Daoy (cell line): Measurements from ENCODE around the gene MT1M. TPM values are rescaled to one million over a fixed set of nuclear protein-coding genes. Genes with fewer than 3 reads are reported as not detected.
"Not testable (repeated sequence)": the region's sequence is repeated elsewhere in the genome, so short reads cannot be mapped to it uniquely, and the experiment has no call there.

Experiments
- DNase-seq: peaks from one replicate; pipeline ENCODE4 v3.0.0-alpha.2; 2015; ENCODE audit warnings: low read depth
- total RNA-seq: library from RNA; depleted of rRNA; stranded (reverse); fragments of >200 nt; shearing (Covaris generic); gene quantifications from 2 replicates; pipeline ENCODE4 v1.2.3, GENCODE V29; 2014; rRNA removed

The MT1M gene
- 0.74 and 7.4 TPM in 2 replicates for total RNA-seq

DNA sequence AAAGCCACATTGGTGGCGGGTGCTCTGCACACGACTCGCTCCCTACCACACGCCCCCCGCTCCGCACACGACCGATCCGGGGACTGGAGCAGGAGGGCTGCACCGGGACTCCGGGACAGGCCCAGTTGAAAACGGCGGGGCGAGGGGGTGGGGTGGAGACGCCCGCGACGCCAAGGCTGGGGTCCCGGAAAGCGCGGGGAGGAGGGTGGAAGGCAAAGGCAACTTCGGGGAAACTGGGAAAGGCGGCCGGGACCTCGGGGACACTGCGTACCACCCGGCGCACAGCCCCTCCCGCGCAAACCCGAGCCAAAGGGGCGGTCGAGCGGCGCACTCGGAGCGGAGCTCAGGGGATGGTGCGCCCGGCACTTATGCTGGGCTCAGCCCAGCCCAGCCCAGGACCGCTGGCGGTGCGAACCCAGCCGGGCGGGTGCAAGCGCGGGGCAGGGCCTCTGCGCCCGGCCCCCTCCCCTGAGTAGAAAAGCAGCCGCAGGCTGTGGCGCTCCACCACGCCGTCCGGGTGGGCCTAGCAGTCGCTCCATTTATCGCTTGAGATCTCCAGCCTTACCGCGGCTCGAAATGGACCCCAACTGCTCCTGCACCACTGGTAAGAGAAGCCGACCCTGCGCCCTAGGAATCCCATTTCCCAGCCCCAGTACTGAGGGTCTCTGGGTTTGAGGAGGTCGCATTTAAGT, at the start of gene MT1M:
MT1M (plus strand) TSS at position 504 of the 692 bp plus-strand sequence; CDS start at position 577, 73 bp downstream.
- no peak for DNase-seq

DNA sequence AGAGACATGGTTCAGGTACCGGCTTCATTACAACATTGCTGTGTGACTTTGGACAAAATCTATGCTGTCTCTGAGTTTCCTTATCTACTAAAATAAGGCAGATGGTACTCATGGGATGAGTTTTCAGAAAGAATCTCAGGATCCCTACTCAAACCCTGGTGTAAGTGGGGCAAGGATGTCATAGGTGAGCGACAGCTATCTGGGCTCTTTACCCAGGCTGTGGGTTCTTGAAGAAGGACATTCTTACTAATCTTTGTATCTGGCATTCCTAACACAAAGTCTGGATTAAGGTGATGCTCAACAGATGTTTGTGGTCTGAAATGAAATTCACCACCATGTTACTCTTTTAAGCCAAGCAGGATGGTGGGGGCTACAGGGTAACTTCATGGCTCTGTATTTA, 49.5 kb upstream of the MT1M start:
- DNase-seq: not testable (repeated sequence)

DNA sequence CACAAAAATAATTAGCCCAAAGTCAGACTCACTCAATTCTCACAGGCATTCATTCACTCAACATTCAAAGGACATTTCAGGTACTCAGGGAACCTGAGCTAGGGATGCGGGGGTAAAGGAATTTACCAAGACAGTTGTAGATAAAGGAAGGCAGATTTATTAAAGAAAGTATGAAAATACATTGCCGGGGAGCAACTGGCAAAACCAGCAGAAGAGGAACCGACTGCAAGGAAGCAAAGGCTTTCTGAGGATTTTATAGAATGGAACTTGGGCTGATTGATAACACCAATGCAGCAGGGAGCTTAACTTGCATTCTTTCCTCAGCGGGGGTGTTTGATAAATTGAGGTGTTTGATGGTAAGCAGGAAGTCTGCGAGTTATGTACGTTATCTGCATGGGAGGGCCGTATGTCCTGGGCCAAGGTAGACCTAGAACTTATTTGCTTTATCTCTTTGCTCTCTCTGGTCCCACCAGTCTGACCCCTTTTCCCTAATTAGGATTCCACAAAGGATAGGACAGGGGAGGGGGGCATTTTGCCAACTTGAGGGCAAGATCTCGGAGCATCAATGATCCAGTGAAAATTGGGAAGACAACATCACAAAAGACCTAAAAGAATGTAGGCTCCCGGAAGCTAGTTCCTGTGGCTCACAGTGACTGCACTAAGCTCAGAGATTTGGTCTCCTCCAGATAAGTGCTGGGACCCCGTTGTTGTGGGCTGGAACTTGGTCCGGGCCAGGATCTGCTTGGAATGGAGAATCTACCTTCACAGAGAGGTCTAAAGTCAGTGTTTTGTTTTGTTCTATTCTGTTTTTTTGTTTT, 48.9 kb upstream of the MT1M start:
- DNase-seq: no peak

DNA sequence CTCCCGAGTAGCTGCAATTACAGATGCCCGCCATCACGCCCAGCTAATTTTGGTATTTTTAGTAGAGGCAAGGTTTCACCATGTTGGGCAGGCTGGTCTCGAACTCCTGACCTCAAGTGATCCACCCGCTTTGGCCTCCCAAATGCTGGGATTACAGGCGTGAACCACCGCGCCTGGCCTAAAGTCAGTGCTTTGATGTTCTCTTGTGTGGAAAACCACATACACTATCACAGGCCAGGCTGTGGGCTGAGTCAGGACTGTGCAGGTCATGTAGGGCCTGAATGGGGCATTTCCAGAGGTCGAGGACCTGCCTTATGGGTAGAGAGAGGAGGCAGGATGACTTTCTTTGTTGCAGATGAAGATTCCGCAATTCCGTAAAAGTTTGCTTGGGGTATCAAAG, 48.2 kb upstream of the MT1M start:
- no peak for DNase-seq

DNA sequence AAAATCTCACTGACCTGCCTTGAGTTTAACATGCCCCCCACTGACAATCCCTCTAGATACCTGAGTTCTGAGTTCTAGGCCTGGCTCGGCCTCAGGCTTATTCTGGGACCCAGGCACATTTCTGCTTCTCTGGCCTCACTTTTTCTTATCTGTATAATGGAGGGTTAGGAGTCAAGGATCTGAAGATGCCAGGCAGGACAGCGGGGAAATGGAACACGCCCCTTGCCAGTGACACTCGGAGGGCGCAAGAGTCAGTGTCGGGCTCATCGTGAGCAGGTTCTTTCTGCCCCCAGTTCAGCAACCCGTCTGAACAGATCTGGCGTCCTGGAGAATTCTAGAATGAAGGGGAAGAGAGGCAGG, 43.7 kb upstream of the MT1M start:
- DNase-seq: no peak

DNA sequence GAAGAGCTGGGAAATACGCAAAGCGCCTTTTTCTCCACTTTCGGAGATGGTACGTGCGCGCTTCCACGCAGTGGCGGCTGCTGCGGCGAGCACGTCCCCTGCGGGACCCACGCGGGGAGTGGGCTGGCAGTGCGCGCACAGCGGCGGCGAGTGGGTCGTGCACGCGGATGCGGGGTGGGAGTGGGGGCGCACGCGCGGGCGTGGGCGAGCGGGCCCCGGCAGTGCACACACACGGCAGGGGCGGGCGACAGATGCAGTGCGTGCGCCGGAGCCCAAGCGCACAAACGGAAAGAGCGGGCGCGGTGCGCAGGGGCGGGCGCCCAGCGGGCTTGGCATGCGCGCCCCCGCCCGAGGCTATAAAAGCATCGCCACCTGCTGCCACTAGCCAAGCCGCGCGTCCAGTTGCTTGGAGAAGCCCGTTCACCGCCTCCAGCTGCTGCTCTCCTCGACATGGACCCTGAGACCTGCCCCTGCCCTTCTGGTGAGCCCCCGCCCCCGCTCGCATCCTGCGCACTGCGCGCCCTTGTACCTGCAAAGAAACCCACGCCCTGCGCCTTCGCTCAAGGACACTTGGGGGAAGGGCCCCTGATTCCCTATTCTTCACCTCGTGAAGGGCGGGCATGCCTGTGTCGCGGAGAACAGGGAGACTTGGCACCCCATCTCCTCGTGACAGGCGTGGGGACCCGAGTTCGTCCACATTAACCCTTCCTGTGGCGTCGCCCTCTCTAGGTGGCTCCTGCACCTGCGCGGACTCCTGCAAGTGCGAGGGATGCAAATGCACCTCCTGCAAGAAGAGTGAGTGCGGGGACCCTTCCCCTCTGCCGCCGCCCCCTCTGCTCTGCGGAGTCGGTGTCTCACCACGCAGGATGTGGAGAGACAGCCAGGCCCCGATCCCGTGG, 43.1 kb upstream of the MT1M start, which contains the start of gene MT3:
MT3 (plus strand) TSS at position 388 of the 899 bp plus-strand sequence; CDS start at position 451, 63 bp downstream.
- peak; percentile 42 for DNase-seq

DNA sequence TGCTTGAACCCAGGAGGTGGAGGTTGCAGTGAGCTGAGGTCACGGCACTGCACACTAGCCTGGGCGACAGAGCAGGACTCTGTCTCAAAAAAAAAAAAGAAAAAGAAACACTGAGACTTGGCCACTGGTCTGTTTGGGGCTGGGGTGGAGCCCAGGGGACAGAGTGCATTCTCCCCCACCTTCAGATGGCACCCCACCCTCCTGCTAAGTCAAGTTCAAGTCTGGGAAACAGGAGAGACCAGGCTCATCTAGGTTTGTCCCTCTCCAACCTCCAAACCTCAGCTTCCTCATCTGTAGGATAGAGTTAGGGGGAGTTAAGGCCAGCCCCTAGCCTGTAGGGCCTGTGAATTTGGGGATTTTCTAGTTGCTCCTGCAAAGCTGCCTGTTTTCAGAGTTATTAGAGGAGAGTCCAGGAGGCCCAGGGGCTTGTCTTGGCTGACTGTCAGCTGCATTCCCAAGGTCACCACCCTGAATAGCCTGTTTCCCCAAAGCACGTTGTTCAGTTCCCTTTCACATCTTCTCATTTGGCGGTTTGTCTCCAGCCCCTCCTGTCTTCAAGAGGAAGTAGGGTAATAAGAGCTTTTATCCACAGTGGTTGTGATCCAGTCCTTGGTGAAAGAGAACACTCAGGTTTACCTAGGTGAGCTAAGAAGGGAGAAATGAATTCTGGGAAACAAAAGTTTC, 40.9 kb upstream of the MT1M start:
- no peak for DNase-seq

DNA sequence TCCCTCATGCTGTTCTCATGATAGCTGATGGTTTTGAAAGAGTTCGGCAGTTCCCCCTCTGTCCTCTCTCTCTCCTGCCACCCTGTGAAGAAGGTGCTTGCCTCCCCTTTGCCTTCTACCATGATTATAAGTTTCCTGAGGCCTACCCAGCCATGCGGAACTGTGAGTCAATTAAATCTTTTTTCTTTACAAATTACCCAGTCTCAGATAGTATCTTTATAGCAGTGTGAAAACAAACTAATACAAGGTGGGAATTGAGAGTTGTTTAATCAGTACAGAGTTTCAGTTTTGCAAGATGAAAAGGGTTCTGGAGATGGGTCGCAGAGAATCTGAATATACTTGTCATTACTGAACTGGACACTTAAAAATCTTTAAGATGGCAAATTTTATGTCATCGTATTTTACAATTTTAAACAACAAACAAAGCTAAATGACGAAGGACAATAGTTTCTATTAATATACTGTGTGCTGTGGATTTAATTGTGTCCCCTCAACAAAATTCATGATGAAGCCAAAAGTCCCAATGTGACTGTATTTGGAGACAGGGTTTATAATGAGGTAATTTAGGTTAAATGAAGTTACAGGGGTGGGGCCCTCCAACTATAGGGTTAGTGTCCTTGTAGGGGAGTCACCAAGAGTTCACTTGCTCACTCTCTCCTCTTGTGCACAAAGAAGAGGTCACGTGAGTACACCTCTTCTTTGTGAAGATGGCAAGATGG, 38.7 kb upstream of the MT1M start:
- no peak for DNase-seq

DNA sequence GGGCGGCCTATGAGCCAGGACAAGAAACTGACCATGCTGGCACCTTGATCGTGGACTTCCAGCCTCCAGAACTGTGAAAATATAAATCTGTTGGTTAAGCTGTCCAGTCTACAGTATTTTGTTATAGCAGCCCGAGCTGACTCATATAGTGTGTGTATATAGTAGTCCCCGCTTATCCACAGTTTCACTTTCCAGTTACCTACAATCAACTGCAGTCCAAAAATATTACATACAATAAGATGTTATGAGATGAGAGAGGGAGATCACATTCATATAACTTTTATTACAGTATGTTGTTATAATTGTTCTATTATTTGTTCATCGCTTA, 38.2 kb upstream of the MT1M start:
- DNase-seq: no peak

DNA sequence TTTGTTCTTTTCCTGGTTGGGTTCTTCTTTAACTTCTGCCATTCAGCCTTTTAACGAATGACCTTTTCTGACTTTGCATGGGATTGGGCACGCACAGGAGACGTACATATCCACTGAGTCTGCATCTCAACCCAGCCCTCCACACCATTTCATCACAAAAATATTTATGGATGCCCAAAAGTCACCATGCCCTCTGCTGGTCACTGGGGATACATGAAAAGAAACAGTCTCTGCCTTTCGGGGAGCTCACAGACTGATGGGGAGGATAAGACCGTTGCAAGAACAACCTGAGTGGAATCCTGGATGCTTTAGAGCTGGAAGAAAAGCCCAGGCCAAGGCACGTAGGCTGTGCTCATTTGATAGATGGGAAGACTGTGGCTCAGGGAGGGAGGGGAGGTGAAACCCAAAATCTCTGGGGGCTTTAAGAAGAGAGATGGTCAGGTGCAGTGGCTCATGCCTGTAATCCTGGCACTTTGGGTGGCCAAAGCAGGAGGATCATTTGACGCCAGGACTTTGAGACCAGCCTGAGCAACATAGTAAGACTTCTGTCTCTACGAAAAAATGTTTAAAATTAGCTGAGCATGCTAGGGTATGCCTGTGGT, 32.0 kb upstream of the MT1M start:
- peak; percentile 49 for DNase-seq

DNA sequence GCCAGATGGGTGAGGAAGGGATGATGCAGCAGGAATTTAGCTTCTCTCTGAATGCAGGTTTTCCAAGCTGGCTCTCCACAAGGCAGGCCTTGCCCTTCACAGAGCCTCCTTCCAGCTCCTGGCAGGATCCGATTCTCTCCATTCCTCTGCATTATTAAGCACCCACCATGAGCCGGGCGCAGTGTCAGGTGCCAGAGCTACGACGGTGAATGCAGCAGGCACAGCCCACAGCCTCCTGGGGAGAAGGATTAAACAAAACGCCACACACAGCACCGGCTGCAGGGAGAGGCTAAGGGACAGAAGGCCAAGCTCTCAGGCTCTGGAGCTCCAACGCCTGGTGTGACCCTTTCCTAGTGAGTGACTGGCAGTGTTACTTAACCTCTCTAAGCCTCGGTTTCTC, 31.1 kb upstream of the MT1M start:
- no peak for DNase-seq

DNA sequence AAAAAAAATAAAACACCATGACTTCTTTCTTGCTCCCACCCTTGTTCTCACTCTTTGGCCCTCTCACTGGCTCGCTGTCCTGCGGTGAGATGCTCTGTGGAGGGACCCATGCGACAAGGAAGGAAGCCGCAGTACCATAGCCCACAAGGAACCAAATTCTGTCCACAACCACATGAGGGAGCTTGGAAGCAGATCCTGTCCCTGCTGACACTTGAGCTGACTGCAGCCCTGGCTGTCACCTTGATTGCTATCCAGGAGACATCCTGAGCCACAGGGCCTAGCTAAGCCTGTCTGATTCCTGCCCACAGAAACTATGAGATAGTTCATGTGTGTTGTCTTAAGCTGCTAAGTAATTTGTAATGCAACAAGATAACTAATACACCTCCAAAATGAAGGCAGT, 28.9 kb upstream of the MT1M start:
- DNase-seq: peak; percentile 36

DNA sequence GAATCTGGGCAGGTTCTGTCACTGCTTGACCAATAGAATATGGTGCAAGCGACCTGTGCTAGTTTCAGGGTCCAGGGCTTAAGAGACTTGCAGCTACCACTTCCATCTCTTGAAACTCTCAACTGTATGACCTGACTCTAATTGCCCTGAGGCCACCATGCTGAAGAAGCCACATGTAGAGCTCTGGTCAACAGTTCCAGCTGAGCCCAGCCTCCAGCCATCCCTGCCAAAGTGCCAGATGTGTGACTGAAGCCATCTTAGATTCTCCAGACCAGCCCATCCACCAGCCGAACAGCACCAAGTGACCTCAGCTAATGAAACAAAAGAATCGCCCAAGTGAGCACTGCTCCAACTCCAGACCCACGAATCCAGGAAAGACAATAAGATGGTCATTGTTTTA, 27.5 kb upstream of the MT1M start:
- DNase-seq: no peak

DNA sequence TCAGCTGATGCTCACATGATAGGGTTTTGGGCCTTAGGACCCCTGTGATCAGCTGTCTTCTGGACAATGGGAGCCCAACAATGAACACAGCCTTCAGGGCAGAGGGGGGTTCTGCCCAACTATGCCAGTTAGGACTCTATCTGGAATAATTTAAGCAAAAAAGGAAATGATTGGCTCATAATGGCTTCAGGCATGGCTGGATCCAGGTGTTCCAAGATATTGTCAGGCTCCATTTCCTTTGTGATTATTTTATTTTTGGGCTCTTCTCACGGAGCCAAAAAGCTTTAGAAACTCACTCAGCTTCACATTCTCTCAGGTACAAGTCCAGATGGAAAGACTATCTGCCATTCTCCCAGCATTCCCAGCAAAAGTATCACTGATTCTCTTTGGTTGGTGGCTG, 27.0 kb upstream of the MT1M start:
- no peak for DNase-seq

DNA sequence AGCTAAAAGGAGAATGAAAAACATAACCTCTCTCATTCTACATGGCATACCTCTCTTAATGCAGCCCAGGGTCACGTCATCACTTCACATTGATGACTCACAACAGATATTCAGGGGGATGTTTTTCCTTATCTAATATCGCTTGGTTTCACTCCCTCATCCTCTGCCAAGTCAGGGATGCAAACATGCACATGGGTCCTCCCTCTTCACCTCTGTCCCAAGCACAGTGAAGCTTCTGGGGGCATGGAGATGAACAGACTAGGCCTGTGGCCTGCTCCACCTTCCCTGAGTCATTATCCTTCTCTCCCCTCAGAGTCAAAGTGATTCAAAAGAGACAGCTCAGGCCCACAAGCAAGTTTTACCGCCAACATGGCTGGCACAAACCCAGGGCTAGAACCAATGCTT, 26.4 kb upstream of the MT1M start:
- peak; percentile 77 for DNase-seq

DNA sequence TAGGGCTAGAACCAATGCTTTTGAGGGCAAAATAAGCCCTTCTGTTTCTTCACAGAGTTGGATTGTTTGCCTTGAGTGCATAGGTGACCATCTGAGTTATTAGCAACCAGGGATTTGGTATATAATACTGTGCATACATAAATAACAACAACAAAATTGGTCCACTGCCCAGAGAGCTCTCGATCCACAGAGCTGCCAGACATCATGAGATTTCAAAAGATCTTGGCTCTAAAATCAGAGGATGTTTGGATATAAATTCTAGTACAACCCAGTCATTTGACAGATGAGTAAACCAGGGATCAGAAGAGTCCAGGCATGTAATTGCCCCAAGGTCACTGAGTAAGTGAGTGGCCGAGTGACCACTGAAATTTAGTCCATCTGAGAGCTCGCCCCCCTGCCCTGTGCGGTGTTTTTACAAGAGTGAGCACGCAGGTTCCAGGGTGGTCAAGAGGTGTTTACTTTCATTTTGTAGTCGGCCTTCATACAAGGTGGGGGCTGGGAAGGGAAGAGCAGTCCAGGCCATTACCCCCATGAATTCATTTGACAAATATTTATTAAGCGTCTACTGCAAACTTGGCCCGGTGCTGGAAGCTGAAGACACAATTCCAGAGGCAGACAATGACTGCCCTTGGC, 25.9 kb upstream of the MT1M start:
- DNase-seq: no peak

DNA sequence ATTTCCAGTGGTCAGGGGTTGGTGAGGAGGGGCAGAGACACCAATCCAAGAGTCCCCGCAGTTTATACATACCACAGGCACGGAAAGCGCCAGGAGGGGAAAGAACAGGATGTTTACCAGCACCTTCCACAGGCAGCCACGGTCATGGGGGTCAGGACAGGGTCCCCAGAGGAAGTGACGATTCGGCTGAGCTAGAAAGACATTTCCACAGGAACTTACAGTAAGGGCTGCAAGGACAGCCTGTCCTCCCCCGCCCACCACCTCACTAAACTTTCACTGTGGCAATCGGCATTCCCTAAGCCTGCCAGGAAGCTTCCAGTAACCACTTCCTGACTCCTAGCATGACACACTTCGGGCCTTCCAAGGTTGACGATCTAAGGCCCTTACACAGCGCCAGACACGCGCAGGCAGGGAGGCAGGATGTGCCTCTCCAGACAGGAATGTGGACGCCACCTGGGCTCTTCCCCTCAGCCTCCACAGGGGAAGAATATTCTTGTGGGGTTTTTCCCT, 25.3 kb upstream of the MT1M start:
- DNase-seq: peak; percentile 98

DNA sequence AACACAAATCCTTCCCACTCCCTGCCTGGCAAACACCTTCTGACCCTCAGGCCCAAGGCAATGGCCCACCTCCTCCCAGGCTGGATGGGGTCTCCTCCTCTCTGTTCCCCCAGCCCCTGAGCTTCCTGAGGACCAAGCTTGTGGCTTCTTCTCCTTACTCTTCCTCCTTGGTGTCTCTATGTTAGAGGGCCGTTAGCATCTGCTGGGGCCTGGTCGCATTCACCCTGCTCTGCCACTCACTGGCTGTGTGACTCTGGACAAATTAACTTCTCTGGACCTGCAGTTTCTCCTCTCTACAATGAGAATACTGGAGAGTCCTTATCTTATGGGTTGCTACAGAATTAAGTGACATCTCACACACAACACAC, 24.8 kb upstream of the MT1M start:
- no peak for DNase-seq

DNA sequence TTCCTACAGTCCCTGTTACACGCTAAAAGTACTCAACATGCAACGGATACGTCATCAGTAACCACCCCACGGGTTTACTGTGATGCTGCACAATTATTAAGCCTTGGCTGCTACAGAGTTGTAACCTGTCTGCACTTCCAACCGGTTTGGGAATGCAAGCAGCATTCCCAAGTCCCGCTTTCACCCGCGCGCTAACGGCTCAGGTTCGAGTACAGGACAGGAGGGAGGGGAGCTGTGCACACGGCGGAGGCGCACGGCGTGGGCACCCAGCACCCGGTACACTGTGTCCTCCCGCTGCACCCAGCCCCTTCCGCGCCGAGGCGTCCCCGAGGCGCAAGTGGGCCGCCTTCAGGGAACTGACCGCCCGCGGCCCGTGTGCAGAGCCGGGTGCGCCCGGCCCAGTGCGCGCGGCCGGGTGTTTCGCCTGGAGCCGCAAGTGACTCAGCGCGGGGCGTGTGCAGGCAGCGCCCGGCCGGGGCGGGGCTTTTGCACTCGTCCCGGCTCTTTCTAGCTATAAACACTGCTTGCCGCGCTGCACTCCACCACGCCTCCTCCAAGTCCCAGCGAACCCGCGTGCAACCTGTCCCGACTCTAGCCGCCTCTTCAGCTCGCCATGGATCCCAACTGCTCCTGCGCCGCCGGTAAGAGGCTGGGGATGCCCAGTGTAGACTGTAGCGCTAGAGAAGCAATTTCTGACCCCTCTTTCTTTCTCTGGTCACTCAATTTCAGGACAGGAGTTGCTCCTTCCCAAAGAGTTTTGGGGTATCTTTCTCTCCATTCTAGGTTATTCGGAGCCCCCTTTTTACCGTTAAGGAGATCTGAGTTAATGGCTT, 24.2 kb upstream of the MT1M start, which contains the start of gene MT2A:
MT2A (plus strand) TSS at position 542 of the 833 bp plus-strand sequence; CDS start at position 614, 72 bp downstream.
- DNase-seq: peak; percentile 97
